ENCODE data around the gene ATP5MK. TPM values are rescaled to one million over a fixed set of nuclear protein-coding genes. Genes with fewer than 3 reads are reported as not detected.
"Not testable (repeated sequence)": the region's sequence is repeated elsewhere in the genome, so short reads cannot be mapped to it uniquely, and the experiment has no call there.

ATP5MK gene
- total RNA-seq, 2 donors from 2014 or later: 554 to 1,203 TPM

DNA sequence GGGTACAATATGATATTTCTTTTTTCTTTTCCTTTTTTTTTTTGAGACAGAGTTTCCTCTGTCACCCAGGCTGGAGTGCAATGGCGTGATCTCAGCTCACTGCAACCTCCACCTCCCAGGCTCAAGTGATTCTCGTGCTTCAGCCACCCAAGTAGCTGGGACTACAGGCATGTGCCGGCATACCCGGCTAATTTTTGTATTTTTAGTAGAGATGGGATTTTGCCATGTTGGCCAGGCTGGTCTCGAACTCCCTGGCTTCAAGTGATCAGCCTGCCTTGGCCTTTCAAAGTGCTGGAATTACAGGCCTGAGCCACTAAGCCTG lies 20.8 kb upstream of the ATP5MK start:
- H3K36me3 ChIP-seq: peaks cover 96% of the 10 kb centered on the region
- TF ChIP-seq, protein P1, sequence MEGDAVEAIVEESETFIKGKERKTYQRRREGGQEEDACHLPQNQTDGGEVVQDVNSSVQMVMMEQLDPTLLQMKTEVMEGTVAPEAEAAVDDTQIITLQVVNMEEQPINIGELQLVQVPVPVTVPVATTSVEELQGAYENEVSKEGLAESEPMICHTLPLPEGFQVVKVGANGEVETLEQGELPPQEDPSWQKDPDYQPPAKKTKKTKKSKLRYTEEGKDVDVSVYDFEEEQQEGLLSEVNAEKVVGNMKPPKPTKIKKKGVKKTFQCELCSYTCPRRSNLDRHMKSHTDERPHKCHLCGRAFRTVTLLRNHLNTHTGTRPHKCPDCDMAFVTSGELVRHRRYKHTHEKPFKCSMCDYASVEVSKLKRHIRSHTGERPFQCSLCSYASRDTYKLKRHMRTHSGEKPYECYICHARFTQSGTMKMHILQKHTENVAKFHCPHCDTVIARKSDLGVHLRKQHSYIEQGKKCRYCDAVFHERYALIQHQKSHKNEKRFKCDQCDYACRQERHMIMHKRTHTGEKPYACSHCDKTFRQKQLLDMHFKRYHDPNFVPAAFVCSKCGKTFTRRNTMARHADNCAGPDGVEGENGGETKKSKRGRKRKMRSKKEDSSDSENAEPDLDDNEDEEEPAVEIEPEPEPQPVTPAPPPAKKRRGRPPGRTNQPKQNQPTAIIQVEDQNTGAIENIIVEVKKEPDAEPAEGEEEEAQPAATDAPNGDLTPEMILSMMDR (IDR thresholded peaks at IDR 0.05): peak in 1 of 2 donors; percentile 9
- H3K4me1 ChIP-seq; H3K27me3 ChIP-seq; H3K27ac ChIP-seq; H3K9me3 ChIP-seq; DNase-seq (ENCODE audit: low spot score); H3K4me3 ChIP-seq: not testable (repeated sequence)

- H3K4me3 ChIP-seq: no peak overlapping the region
- peak; percentile 71 for DNase-seq (ENCODE audit: low spot score)
- TF ChIP-seq, protein P1 (IDR thresholded peaks at IDR 0.05): peak; percentile 37 to 82
- no peaks in the 10 kb centered on the region for H3K9me3 ChIP-seq
- H3K36me3 ChIP-seq: peaks cover 98% of the 10 kb centered on the region
- no peak overlapping the region for H3K27ac ChIP-seq
- H3K4me1 ChIP-seq: no peaks in the 10 kb centered on the region
- no peaks in the 10 kb centered on the region for H3K27me3 ChIP-seq
These were observed 20.3 kb upstream of the ATP5MK start for GRCh38 chr10:103416436-103417147.

DNA sequence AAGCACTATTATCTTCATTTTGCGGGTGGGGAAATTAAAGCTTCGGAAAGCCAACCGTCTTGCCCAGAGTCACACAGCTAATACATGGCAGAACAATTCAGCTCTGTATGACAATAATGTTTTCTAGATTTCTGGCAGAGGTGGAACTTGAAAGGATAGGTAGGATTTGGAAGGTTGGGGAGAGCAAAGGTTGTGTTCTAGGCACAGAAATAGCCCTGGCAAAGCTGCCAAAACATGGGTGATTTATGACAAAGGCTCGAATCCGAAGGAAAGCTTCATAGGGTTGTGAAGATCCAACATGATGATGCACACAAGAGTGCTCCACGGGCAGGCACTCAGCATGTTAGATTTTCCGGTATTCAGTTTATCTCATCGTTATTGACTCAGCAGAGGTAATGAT lies 19.3 kb upstream of the ATP5MK start:
- no peak overlapping the region for H3K4me3 ChIP-seq

GRCh38 chr10:103413564-103413963 lies 17.3 kb upstream of the ATP5MK start:
- H3K9me3 ChIP-seq: no peaks in the 10 kb centered on the region
- TF ChIP-seq, protein P1 (IDR thresholded peaks at IDR 0.05): no peak
- H3K36me3 ChIP-seq: peaks cover 97% of the 10 kb centered on the region
- no peak overlapping the region for H3K27ac ChIP-seq
- no peaks in the 10 kb centered on the region for H3K27me3 ChIP-seq
- no peak for DNase-seq (ENCODE audit: low spot score)
- no peak overlapping the region for H3K4me3 ChIP-seq
- no peaks in the 10 kb centered on the region for H3K4me1 ChIP-seq

More for the DNA sequence above, 19.3 kb upstream of the ATP5MK start:
- Histone ChIP-seq H3K4me1 (no peaks in the 10 kb centered on the region), H3K9me3 (no peaks in the 10 kb centered on the region), H3K27ac (no peak overlapping the region), H3K36me3 (peaks cover 97% of the 10 kb centered on the region), H3K27me3 (no peaks in the 10 kb centered on the region)
- TF ChIP-seq, protein P1 (IDR thresholded peaks at IDR 0.05): no peak
- DNase-seq (ENCODE audit: low spot score): no peak

GRCh38 chr10:103397191-103397825 lies 1.0 kb upstream of the ATP5MK start:
- Histone ChIP-seq H3K4me3 (peak overlapping the region; percentile 88 to 97), H3K36me3 (peaks cover 39% of the 10 kb centered on the region), H3K27ac (peak overlapping the region; percentile 92 to 94), H3K4me1 (peaks cover 0 to 42% of the 10 kb centered on the region in 2 donors), H3K27me3 (no peaks in the 10 kb centered on the region), H3K9me3 (no peaks in the 10 kb centered on the region)
- TF ChIP-seq, protein P1 (IDR thresholded peaks at IDR 0.05): no peak
- DNase-seq (ENCODE audit: low spot score): no peak

Measured in right atrium auricular region (tissue), 2 donors.